DND-41 (cell line): ENCODE results near the gene USP24.

Source experiments
- CTCF ChIP-seq: IDR thresholded peaks from 2 replicates; pipeline ENCODE4 v1.5.1; 2012; ENCODE audit warnings: borderline replicate concordance, low read length, moderate library complexity, mild to moderate bottlenecking; ENCODE audit not compliant: poor library complexity, severe bottlenecking; ENCODE audit errors: extremely low read depth
- EZH2 ChIP-seq: IDR thresholded peaks from 3 replicates; pipeline ENCODE4 v1.6.1; 2012; ENCODE audit warnings: borderline replicate concordance, low read depth, mild to moderate bottlenecking, moderate library complexity, low read length, inconsistent platforms; ENCODE audit not compliant: severe bottlenecking

- TF ChIP-seq CTCF, result no peak
- TF ChIP-seq EZH2, result no peak
Measured at GRCh38 chr1:55129194-55129728, 85.9 kb downstream of the USP24 start.
